Pancreas (tissue), 10 donors: ENCODE measurements around the gene ROPN1L. TPM values are rescaled to one million over a fixed set of nuclear protein-coding genes. Genes with fewer than 3 reads are reported as not detected.

Experiments used
- ATAC-seq, 4 donors: fragments of 200-7000 bp; cut with Tn5 transposase; one replicate each; pipeline versions ENCODE4 v1.8.0 to v1.9.1; 2020; ENCODE audit warnings: mild to moderate bottlenecking in 4 of 4, moderate library complexity in 4 of 4
- DNase-seq, 6 donors: peaks; one replicate each; pipeline ENCODE4 v3.0.0-alpha.2; 2020
- FAIRE-seq: peaks from 2 replicates; lab custom pipeline; 2012; peaks lifted over from hg19 to GRCh38; lab: Jason Lieb, UNC
- H3K27ac ChIP-seq, 4 donors: fragments of 200-600 bp; sonication (generic); 1 replicate in 3 of 4; 2 replicates in 1 of 4; pipeline versions ENCODE4 v1.5.0 to v1.8.0; 2020
- H3K27me3 ChIP-seq, 4 donors: fragments of 200-600 bp; one replicate each; pipeline ENCODE4 v1.8.0; 2021
- H3K36me3 ChIP-seq, 3 donors: fragments of 200-600 bp; sonication (generic) in 1 of 3; one replicate each; pipeline versions ENCODE4 v1.5.0 to v1.8.0; 2020 to 2021
- H3K4me1 ChIP-seq, 3 donors: fragments of 200-600 bp; one replicate each; pipeline ENCODE4 v1.8.0; 2021
- H3K4me3 ChIP-seq, 4 donors: fragments of 200-600 bp; sonication (generic) in 2 of 4; one replicate each; pipeline versions ENCODE4 v1.5.0 to v1.8.0; 2020 to 2021
- H3K9me3 ChIP-seq, 4 donors: fragments of 200-600 bp; one replicate each; pipeline ENCODE4 v1.8.0; 2021
- CTCF ChIP-seq, 4 donors: fragments of 200-600 bp; sonication (generic) in 3 of 4; IDR thresholded peaks; one replicate each; pipeline versions ENCODE4 v1.5.0 to v1.8.0; 2021; ENCODE audit warnings: antibody characterized with exemption in 4 of 4
- WGBS, 2 donors: extraction: QIAGEN DNeasy Blood & Tissue Kit; methylation state at CpG; one replicate each; pipeline ENCODE4 v1.1.7; 2013; 5-methylcytosine and 5-hydroxymethylcytosine counted together
- intact Hi-C, 3 donors: fragments of 100-400 bp; cut with DNase I; formaldehyde crosslinking; loops; one replicate each; pipeline versions ENCODE4 v1.11.1 to v1.14.2; 2022
- polyA plus RNA-seq, 2 donors: library from polyadenylated mRNA; stranded (reverse); fragments of 200-250 nt; gene quantifications; one replicate each; pipeline ENCODE4 v1.2.3, GENCODE V29; 2013
- total RNA-seq, 6 donors: library from RNA; stranded (reverse); fragmentation: NEBNext Ultra II Directional in 4 of 6; extraction: Animal tissue kit (Norgen Biotek cat#: 25700) in 4 of 6; gene quantifications; one replicate each; pipeline versions ENCODE4 v1.2.1 to v1.2.4, GENCODE V29; 2021 to 2023
- donor health status: healthy with polysubstance abuse.
- donor health status: DM: no; HTN: no; CAD: no; lungs with moderate emphysema.
- donor health status: DM: no; HTN: no; CAD: no.
- donor health status: control.
- donor health status: control.
- donor health status: Bipolar disorder and iron deficiency.
- donor health status: DM: yes; HTN: yes; CAD: no.
- donor health status: DM: no; HTN: no; CAD: no.
- donor health status: DM: no; HTN: no; CAD: no.
- donor health status: DM: yes; HTN: yes; CAD: no.

Gene ROPN1L
- total and polyA plus RNA-seq, 8 donors: 0.18 to 1.9 (median 0.60) TPM

- 49 to 55% methylated on average over 6 of the region's 6 CpGs for WGBS, 2 donors
Measured at GRCh38 chr5:10498350-10498749, 56.7 kb downstream of the ROPN1L start.

GRCh38 chr5:10499066-10499465 lies 57.4 kb downstream of the ROPN1L start:
- no peak overlapping the region for H3K4me3 ChIP-seq
- FAIRE-seq: no peak
- H3K27me3 ChIP-seq: no peaks in the 10 kb centered on the region
- H3K27ac ChIP-seq: no peak overlapping the region
- no peaks in the 10 kb centered on the region for H3K4me1 ChIP-seq
- H3K36me3 ChIP-seq: no peaks in the 10 kb centered on the region
- no peak for TF ChIP-seq CTCF (IDR thresholded peaks at IDR 0.05)
- 77 to 89% methylated on average over 9 of the region's 9 CpGs for WGBS, 2 donors
- no peaks in the 10 kb centered on the region for H3K9me3 ChIP-seq
- intact Hi-C loops: no loop called here
- ATAC-seq: no peak
- no peak for DNase-seq

More at GRCh38 chr5:10498350-10498749, 56.7 kb downstream of the ROPN1L start:
- ATAC-seq (no peak), FAIRE-seq (no peak), DNase-seq (no peak)
- TF ChIP-seq CTCF (IDR thresholded peaks at IDR 0.05): no peak
- Histone ChIP-seq H3K36me3 (no peaks in the 10 kb centered on the region), H3K27me3 (no peaks in the 10 kb centered on the region), H3K27ac (no peak overlapping the region), H3K4me3 (no peak overlapping the region), H3K9me3 (no peaks in the 10 kb centered on the region), H3K4me1 (no peaks in the 10 kb centered on the region)
- intact Hi-C loops: no loop called here

GRCh38 chr5:10499776-10500175 lies 58.1 kb downstream of the ROPN1L start:
- TF ChIP-seq CTCF (IDR thresholded peaks at IDR 0.05): no peak
- H3K4me1 ChIP-seq: no peaks in the 10 kb centered on the region
- no peak overlapping the region for H3K4me3 ChIP-seq
- no peaks in the 10 kb centered on the region for H3K36me3 ChIP-seq
- intact Hi-C loops: no loop called here
- H3K9me3 ChIP-seq: no peaks in the 10 kb centered on the region
- no peak for ATAC-seq
- H3K27me3 ChIP-seq: no peaks in the 10 kb centered on the region
- 76 to 88% methylated on average over 2 of the region's 2 CpGs for WGBS, 2 donors
- FAIRE-seq: no peak
- H3K27ac ChIP-seq: no peak overlapping the region
- no peak for DNase-seq

GRCh38 chr5:10500669-10501068 lies 59.0 kb downstream of the ROPN1L start:
- H3K4me3 ChIP-seq: no peak overlapping the region
- intact Hi-C loops: no loop called here
- no peaks in the 10 kb centered on the region for H3K4me1 ChIP-seq
- no peaks in the 10 kb centered on the region for H3K9me3 ChIP-seq
- no peak for TF ChIP-seq CTCF (IDR thresholded peaks at IDR 0.05)
- no peak overlapping the region for H3K27ac ChIP-seq
- no peak for ATAC-seq
- DNase-seq: no peak
- 72 to 75% methylated on average over 3 of the region's 3 CpGs for WGBS, 2 donors
- no peaks in the 10 kb centered on the region for H3K36me3 ChIP-seq
- FAIRE-seq: no peak
- no peaks in the 10 kb centered on the region for H3K27me3 ChIP-seq

GRCh38 chr5:10501554-10502075 lies 59.9 kb downstream of the ROPN1L start:
- intact Hi-C loops: no loop called here
- Histone ChIP-seq H3K27ac (no peak overlapping the region), H3K36me3 (no peaks in the 10 kb centered on the region), H3K27me3 (no peaks in the 10 kb centered on the region), H3K9me3 (no peaks in the 10 kb centered on the region), H3K4me1 (no peaks in the 10 kb centered on the region), H3K4me3 (no peak overlapping the region)
- 71 to 78% methylated on average over 9 of the region's 9 CpGs for WGBS, 2 donors
- no peak for FAIRE-seq
- ATAC-seq: no peak
- no peak for TF ChIP-seq CTCF (IDR thresholded peaks at IDR 0.05)
- DNase-seq: no peak
